MM.1S (cell line): ENCODE results near the gene EID2.

Source experiments
- CTCF ChIP-seq: fragments of 300-600 bp; sonication (generic); IDR thresholded peaks from 2 replicates; pipeline ENCODE4 v1.5.1; 2016; ENCODE audit warnings: antibody characterized with exemption, low read length, mixed read lengths
- EZH2 ChIP-seq: fragments of 300-600 bp; sonication (generic); optimal IDR thresholded peaks from 2 replicates; pipeline ENCODE3; 2017; ENCODE audit warnings: low read depth, mild to moderate bottlenecking, antibody characterized with exemption, low read length, mixed read lengths

GRCh38 chr19:39497996-39498797, 41.8 kb downstream of the EID2 start:
- peak; percentile 35; the same call in 1 of the 2 replicates for TF ChIP-seq CTCF
- TF ChIP-seq EZH2: no peak
